ENCODE data around the gene TGM3.

DNA sequence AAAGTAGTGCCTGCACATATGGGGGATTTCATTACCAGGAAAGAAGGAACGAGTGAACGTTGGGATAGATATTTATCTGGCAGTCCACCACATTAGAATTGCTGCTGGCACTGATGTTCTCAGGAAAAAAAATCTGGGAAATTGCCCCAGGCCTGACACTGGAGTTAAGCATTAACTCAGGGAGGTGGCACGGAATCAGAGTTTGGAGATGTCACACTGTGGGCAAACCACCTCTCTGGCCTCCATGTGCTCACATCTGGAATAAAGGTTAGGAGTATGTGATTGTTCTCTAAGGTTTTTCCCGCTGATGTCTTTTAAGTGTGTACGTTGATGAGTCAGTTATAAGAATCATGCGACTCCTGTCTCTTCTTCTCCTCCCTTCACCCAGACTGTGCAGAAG lies 7.9 kb downstream of the TGM3 start:
- TF ChIP-seq ZFHX2 (tag by site-specific recombination; conservative IDR thresholded peaks at IDR 0.05) (no peak), ZNF747 (tag by site-specific recombination; IDR thresholded peaks at IDR 0.05) (no peak), ZFP3 (tag by site-specific recombination; IDR thresholded peaks at IDR 0.05; ENCODE audit: low read depth) (no peak), ZNF426 (tag by site-specific recombination; IDR thresholded peaks at IDR 0.05) (no peak), ZNF777 (tag by site-specific recombination; IDR thresholded peaks at IDR 0.05; ENCODE audit: borderline replicate concordance) (no peak), KLF1 (tag by site-specific recombination; IDR thresholded peaks at IDR 0.05) (no peak), SCRT2 (tag by site-specific recombination; IDR thresholded peaks at IDR 0.05) (no peak), YY1 (tag by site-specific recombination; IDR thresholded peaks at IDR 0.05) (no peak), ZNF24 (tag by site-specific recombination; IDR thresholded peaks at IDR 0.05) (no peak), ZBTB7A (tag by site-specific recombination; IDR thresholded peaks at IDR 0.05; ENCODE audit: low read depth) (no peak), ZNF792 (tag by site-specific recombination; IDR thresholded peaks at IDR 0.05) (no peak), SETDB1 (IDR thresholded peaks at IDR 0.05; ENCODE audit: insufficient read length, low read length) (no peak)
- TF ChIP-seq, protein P1, sequence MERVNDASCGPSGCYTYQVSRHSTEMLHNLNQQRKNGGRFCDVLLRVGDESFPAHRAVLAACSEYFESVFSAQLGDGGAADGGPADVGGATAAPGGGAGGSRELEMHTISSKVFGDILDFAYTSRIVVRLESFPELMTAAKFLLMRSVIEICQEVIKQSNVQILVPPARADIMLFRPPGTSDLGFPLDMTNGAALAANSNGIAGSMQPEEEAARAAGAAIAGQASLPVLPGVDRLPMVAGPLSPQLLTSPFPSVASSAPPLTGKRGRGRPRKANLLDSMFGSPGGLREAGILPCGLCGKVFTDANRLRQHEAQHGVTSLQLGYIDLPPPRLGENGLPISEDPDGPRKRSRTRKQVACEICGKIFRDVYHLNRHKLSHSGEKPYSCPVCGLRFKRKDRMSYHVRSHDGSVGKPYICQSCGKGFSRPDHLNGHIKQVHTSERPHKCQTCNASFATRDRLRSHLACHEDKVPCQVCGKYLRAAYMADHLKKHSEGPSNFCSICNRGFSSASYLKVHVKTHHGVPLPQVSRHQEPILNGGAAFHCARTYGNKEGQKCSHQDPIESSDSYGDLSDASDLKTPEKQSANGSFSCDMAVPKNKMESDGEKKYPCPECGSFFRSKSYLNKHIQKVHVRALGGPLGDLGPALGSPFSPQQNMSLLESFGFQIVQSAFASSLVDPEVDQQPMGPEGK (tag by site-specific recombination; IDR thresholded peaks at IDR 0.05): no peak
- TF ChIP-seq, protein P2, sequence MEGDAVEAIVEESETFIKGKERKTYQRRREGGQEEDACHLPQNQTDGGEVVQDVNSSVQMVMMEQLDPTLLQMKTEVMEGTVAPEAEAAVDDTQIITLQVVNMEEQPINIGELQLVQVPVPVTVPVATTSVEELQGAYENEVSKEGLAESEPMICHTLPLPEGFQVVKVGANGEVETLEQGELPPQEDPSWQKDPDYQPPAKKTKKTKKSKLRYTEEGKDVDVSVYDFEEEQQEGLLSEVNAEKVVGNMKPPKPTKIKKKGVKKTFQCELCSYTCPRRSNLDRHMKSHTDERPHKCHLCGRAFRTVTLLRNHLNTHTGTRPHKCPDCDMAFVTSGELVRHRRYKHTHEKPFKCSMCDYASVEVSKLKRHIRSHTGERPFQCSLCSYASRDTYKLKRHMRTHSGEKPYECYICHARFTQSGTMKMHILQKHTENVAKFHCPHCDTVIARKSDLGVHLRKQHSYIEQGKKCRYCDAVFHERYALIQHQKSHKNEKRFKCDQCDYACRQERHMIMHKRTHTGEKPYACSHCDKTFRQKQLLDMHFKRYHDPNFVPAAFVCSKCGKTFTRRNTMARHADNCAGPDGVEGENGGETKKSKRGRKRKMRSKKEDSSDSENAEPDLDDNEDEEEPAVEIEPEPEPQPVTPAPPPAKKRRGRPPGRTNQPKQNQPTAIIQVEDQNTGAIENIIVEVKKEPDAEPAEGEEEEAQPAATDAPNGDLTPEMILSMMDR (tag by site-specific recombination; IDR thresholded peaks at IDR 0.05): no peak

Data from HEK293 (cell line).